Measurements from ENCODE around the gene PLEKHG3.

Gene PLEKHG3

DNA sequence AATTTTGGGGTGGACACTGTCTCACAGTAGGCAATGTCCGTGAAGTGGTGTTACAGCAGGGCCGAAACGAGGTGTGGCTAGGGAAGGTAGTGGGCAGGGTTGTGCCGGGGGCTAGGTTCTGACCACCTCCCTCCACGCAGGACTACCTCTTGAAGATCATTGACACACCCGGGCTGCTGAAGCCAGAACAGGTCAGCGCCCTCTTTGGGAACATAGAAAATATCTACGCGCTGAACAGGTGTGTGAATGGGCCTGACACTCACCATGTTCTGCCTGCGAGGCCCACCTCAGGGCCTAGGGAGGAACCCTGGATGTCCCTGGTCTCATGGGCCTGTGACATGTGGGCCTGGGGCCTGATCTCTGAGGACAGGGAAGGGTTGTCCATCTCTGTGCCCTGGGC is 24.6 kb downstream of the PLEKHG3 start:
- TF ChIP-seq RAD21 (IDR thresholded peaks at IDR 0.05; ENCODE audit: low read depth) (no peak), TCF12 (IDR thresholded peaks at IDR 0.05; ENCODE audit: low read depth) (no peak), ZBTB7A (IDR thresholded peaks at IDR 0.05; ENCODE audit: low read depth) (no peak), NFIC (IDR thresholded peaks at IDR 0.05) (no peak), TAF1 (IDR thresholded peaks at IDR 0.05; ENCODE audit: low read depth) (no peak)
- TF ChIP-seq, protein P1, sequence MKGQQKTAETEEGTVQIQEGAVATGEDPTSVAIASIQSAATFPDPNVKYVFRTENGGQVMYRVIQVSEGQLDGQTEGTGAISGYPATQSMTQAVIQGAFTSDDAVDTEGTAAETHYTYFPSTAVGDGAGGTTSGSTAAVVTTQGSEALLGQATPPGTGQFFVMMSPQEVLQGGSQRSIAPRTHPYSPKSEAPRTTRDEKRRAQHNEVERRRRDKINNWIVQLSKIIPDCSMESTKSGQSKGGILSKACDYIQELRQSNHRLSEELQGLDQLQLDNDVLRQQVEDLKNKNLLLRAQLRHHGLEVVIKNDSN (IDR thresholded peaks at IDR 0.05), result no peak

DNA sequence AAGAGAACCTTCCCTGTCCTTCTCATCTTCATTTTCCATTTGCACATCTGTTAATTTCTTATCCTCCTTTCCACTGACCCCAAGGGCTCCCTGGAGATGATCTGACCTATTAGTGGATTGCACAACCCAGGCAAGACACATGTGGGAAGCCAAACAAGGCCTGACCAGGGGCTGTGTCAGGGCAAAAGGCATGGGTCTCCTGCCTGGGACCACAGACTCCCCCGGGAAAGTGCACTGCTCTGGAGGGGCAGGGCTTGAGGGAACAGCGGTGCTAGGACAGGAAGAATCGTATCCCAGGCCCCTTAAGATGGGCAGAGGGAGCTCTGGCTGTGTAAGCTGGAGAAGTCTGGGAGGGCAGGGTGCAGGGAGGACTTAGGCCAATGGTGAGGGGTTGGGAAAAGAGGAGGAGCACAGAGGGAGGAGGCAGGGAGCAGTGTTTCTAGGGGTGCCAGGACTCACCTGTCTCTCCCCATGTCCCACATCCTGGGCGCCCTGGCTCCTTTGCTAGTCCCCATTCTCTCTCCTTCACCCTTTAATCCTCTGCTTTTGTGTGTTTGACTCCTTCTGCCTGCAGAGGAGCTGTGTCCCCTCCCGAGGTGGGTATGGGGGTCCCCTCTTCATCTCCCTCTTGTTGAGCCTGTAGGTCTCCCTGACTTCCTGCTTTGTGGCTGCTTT is 25.3 kb downstream of the PLEKHG3 start:
- TF ChIP-seq EP300 (IDR thresholded peaks at IDR 0.05; ENCODE audit: borderline replicate concordance) (no peak), ZBTB7A (IDR thresholded peaks at IDR 0.05; ENCODE audit: low read depth) (no peak), TAF1 (IDR thresholded peaks at IDR 0.05; ENCODE audit: low read depth) (no peak), TEAD4 (IDR thresholded peaks at IDR 0.05) (no peak), FOXM1 (IDR thresholded peaks at IDR 0.05; ENCODE audit: borderline replicate concordance, low read depth) (no peak), NFIC (IDR thresholded peaks at IDR 0.05) (no peak), YY1 (IDR thresholded peaks at IDR 0.05; ENCODE audit: low read depth) (no peak)
- TF ChIP-seq, protein P2, sequence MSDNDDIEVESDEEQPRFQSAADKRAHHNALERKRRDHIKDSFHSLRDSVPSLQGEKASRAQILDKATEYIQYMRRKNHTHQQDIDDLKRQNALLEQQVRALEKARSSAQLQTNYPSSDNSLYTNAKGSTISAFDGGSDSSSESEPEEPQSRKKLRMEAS (IDR thresholded peaks at IDR 0.05), result no peak
- TF ChIP-seq, protein P1 (IDR thresholded peaks at IDR 0.05), result no peak

DNA sequence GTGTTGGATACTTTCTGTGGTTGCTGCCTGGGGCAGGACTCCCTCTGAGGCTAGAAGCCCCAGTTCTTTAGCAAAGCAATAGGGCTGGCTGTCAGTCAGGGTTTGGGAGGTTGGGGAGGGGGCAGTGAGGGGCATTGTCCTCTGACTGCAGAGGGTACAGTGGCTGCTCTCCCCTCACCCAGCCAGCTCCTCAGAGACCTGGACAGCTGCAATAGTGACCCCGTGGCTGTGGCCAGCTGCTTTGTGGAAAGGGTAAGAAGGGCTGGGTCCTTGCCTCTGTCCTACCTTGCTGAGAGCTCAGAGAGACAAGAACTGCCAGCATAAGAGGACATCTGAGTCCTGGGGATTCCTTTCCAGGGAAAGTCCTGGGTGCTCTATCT is 25.8 kb downstream of the PLEKHG3 start:
- TF ChIP-seq RAD21 (IDR thresholded peaks at IDR 0.05; ENCODE audit: low read depth) (no peak), NFIC (IDR thresholded peaks at IDR 0.05) (no peak), YY1 (IDR thresholded peaks at IDR 0.05; ENCODE audit: low read depth) (no peak), TCF12 (IDR thresholded peaks at IDR 0.05; ENCODE audit: low read depth) (no peak), FOXM1 (IDR thresholded peaks at IDR 0.05; ENCODE audit: borderline replicate concordance, low read depth) (no peak), CEBPB (IDR thresholded peaks at IDR 0.05) (no peak), TAF1 (IDR thresholded peaks at IDR 0.05; ENCODE audit: low read depth) (no peak), ZBTB7A (IDR thresholded peaks at IDR 0.05; ENCODE audit: low read depth) (no peak)

DNA sequence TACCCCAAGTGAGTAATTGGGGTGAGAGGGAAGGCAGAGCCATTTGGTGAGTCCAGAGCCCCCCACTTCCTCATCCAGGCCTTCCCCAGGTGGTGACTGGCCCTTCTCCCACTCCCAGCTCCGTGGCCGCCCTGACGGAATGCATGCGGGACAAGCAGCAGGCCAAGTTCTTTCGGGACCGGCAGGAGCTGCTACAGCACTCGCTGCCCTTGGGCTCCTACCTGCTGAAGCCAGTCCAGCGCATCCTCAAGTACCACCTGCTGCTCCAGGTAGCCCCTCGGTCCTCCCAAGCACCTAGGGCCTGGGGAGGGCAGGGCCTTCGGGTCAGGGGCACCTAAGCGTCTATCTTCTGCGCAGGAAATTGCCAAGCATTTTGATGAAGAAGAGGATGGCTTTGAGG is 26.5 kb downstream of the PLEKHG3 start:
- no peak for TF ChIP-seq EGR1 (IDR thresholded peaks at IDR 0.05)
- no peak for TF ChIP-seq RAD21 (IDR thresholded peaks at IDR 0.05; ENCODE audit: low read depth)
- no peak for TF ChIP-seq YY1 (IDR thresholded peaks at IDR 0.05; ENCODE audit: low read depth)
- TF ChIP-seq FOXM1 (IDR thresholded peaks at IDR 0.05; ENCODE audit: borderline replicate concordance, low read depth), result no peak
- TF ChIP-seq, protein P3, sequence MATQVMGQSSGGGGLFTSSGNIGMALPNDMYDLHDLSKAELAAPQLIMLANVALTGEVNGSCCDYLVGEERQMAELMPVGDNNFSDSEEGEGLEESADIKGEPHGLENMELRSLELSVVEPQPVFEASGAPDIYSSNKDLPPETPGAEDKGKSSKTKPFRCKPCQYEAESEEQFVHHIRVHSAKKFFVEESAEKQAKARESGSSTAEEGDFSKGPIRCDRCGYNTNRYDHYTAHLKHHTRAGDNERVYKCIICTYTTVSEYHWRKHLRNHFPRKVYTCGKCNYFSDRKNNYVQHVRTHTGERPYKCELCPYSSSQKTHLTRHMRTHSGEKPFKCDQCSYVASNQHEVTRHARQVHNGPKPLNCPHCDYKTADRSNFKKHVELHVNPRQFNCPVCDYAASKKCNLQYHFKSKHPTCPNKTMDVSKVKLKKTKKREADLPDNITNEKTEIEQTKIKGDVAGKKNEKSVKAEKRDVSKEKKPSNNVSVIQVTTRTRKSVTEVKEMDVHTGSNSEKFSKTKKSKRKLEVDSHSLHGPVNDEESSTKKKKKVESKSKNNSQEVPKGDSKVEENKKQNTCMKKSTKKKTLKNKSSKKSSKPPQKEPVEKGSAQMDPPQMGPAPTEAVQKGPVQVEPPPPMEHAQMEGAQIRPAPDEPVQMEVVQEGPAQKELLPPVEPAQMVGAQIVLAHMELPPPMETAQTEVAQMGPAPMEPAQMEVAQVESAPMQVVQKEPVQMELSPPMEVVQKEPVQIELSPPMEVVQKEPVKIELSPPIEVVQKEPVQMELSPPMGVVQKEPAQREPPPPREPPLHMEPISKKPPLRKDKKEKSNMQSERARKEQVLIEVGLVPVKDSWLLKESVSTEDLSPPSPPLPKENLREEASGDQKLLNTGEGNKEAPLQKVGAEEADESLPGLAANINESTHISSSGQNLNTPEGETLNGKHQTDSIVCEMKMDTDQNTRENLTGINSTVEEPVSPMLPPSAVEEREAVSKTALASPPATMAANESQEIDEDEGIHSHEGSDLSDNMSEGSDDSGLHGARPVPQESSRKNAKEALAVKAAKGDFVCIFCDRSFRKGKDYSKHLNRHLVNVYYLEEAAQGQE (IDR thresholded peaks at IDR 0.05; ENCODE audit: low read depth), result no peak
- TF ChIP-seq ZBTB7A (IDR thresholded peaks at IDR 0.05; ENCODE audit: low read depth), result no peak
- TF ChIP-seq EP300 (IDR thresholded peaks at IDR 0.05; ENCODE audit: borderline replicate concordance), result no peak

DNA sequence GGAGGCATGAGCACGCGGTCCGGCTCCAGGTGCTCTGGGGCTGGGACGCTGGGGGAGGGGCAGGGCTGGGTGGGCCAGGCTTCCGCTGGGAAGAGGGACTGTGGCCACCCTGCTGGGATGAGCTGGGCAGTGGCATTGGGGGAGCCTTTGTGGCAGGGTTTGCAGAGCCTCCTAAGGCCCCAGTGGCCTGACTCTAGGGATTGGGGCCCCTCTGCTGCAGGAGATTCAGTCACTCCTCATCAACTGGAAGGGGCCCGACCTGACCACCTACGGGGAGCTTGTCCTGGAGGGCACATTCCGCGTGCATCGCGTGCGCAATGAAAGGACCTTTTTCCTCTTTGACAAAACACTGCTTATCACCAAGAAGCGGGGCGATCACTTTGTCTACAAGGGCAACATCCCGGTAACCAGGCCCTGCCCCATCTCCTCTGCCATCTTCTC is 26.9 kb downstream of the PLEKHG3 start:
- TF ChIP-seq FOXM1 (IDR thresholded peaks at IDR 0.05; ENCODE audit: borderline replicate concordance, low read depth) (no peak), EGR1 (IDR thresholded peaks at IDR 0.05) (no peak), TAF1 (IDR thresholded peaks at IDR 0.05; ENCODE audit: low read depth) (no peak), ZBTB7A (IDR thresholded peaks at IDR 0.05; ENCODE audit: low read depth) (no peak), CEBPB (IDR thresholded peaks at IDR 0.05) (no peak), CREB1 (IDR thresholded peaks at IDR 0.05; ENCODE audit: low read depth) (no peak), TCF12 (IDR thresholded peaks at IDR 0.05; ENCODE audit: low read depth) (no peak), YY1 (IDR thresholded peaks at IDR 0.05; ENCODE audit: low read depth) (no peak), EP300 (IDR thresholded peaks at IDR 0.05; ENCODE audit: borderline replicate concordance) (no peak), TEAD4 (IDR thresholded peaks at IDR 0.05) (no peak)
- TF ChIP-seq, protein P2 (IDR thresholded peaks at IDR 0.05), result no peak
- TF ChIP-seq, protein P3 (IDR thresholded peaks at IDR 0.05; ENCODE audit: low read depth), result no peak

DNA sequence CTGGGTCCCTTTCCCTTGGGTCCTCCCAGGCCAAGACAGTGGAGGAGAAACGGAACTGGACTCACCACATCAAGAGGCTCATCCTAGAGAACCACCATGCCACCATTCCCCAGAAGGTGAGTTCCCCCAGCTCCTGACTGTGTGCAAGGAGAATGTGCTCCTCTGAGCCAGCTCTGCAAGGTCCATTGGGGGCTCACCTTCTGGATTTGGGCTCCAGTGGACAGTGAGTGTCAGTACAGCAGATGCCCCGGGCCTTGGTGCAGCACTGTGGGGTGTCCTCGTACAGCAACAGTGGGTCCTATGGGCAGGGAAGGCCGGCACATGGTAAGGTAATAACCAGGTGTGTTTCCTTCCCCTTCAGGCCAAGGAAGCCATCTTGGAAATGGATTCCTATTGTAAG is 27.8 kb downstream of the PLEKHG3 start:
- TF ChIP-seq RAD21 (IDR thresholded peaks at IDR 0.05; ENCODE audit: low read depth) (no peak), CEBPB (IDR thresholded peaks at IDR 0.05) (no peak), NFIC (IDR thresholded peaks at IDR 0.05) (no peak), EP300 (IDR thresholded peaks at IDR 0.05; ENCODE audit: borderline replicate concordance) (no peak), CREB1 (IDR thresholded peaks at IDR 0.05; ENCODE audit: low read depth) (no peak), FOXM1 (IDR thresholded peaks at IDR 0.05; ENCODE audit: borderline replicate concordance, low read depth) (no peak), ZBTB7A (IDR thresholded peaks at IDR 0.05; ENCODE audit: low read depth) (no peak), EGR1 (IDR thresholded peaks at IDR 0.05) (no peak), TEAD4 (IDR thresholded peaks at IDR 0.05) (no peak), TAF1 (IDR thresholded peaks at IDR 0.05; ENCODE audit: low read depth) (no peak), YY1 (IDR thresholded peaks at IDR 0.05; ENCODE audit: low read depth) (no peak), TCF12 (IDR thresholded peaks at IDR 0.05; ENCODE audit: low read depth) (no peak)
- TF ChIP-seq, protein P2 (IDR thresholded peaks at IDR 0.05), result no peak
- TF ChIP-seq, protein P1 (IDR thresholded peaks at IDR 0.05), result no peak
- TF ChIP-seq, protein P3 (IDR thresholded peaks at IDR 0.05; ENCODE audit: low read depth), result no peak
